SK-N-SH treated with all-trans-retinoic acid at 6 μM for 48 hours (cell line): ENCODE results near the gene MKI67.

Experiments used
- ARNTL ChIP-seq: fragments of 450-650 bp; formaldehyde crosslinking; IDR thresholded peaks from 2 replicates; pipeline ENCODE4 v1.5.0; 2020; ENCODE audit warnings: low read depth, mild to moderate bottlenecking, moderate library complexity, borderline replicate concordance
- PPARA ChIP-seq: fragments of 250-450 bp; sonication (Bioruptor Pico); IDR thresholded peaks from 2 replicates; pipeline ENCODE4 v1.5.0; 2020; ENCODE audit warnings: mild to moderate bottlenecking, borderline replicate concordance
- TOX ChIP-seq: fragments of 250-450 bp; sonication (Bioruptor Pico); IDR thresholded peaks from 2 replicates; pipeline ENCODE4 v1.8.0; 2021; ENCODE audit warnings: mild to moderate bottlenecking, moderate library complexity, borderline replicate concordance
- ZFP3 ChIP-seq: fragments of 250-450 bp; sonication (Bioruptor Pico); IDR thresholded peaks from 2 replicates; pipeline ENCODE4 v1.5.0; 2020; ENCODE audit warnings: mild to moderate bottlenecking, moderate library complexity
- ZFP30 ChIP-seq: fragments of 450-650 bp; formaldehyde crosslinking; IDR thresholded peaks from 2 replicates; pipeline ENCODE4 v1.5.0; 2022; ENCODE audit warnings: mild to moderate bottlenecking, moderate library complexity
- ZNF8 ChIP-seq: fragments of 450-650 bp; formaldehyde crosslinking; IDR thresholded peaks from 2 replicates; pipeline ENCODE4 v1.5.0; 2020; ENCODE audit warnings: mild to moderate bottlenecking, moderate library complexity
- TF ChIP-seq, protein P1 (sequence below): fragments of 250-450 bp; sonication (Bioruptor Pico); IDR thresholded peaks from 2 replicates; pipeline ENCODE4 v1.5.0; 2020; ENCODE audit warnings: mild to moderate bottlenecking, moderate library complexity
- TF ChIP-seq, protein P2 (sequence below): fragments of 250-450 bp; sonication (Bioruptor Pico); IDR thresholded peaks from 2 replicates; pipeline ENCODE4 v1.5.1; 2020; ENCODE audit warnings: low read depth, mild to moderate bottlenecking, moderate library complexity
- TF ChIP-seq, protein P3 (sequence below): fragments of 250-450 bp; sonication (Bioruptor Pico); IDR thresholded peaks from 2 replicates; pipeline ENCODE4 v1.8.0; 2020; ENCODE audit warnings: mild to moderate bottlenecking, moderate library complexity, borderline replicate concordance

DNA sequence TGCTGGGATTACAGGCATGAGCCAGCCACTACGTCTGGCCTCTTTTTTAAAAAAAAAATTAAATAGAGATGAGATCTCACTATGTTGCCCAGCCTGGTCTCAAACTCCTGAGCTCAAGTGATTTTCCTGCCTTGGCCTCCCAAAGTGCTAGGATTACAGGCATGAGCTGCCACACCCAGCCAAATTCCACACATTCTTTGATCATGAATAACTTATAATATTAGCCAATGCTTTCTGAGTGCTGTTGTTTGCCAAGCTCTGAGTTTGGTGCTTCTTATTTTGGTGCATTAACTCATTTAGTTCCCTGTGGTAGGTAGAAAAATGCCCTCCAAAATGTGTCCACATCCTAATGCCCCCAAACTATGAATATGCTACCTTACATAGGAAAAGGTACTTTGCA lies 47.2 kb upstream of the MKI67 start:
- TF ChIP-seq TOX (CRISPR knock-in tag): no peak
- TF ChIP-seq, protein P1, sequence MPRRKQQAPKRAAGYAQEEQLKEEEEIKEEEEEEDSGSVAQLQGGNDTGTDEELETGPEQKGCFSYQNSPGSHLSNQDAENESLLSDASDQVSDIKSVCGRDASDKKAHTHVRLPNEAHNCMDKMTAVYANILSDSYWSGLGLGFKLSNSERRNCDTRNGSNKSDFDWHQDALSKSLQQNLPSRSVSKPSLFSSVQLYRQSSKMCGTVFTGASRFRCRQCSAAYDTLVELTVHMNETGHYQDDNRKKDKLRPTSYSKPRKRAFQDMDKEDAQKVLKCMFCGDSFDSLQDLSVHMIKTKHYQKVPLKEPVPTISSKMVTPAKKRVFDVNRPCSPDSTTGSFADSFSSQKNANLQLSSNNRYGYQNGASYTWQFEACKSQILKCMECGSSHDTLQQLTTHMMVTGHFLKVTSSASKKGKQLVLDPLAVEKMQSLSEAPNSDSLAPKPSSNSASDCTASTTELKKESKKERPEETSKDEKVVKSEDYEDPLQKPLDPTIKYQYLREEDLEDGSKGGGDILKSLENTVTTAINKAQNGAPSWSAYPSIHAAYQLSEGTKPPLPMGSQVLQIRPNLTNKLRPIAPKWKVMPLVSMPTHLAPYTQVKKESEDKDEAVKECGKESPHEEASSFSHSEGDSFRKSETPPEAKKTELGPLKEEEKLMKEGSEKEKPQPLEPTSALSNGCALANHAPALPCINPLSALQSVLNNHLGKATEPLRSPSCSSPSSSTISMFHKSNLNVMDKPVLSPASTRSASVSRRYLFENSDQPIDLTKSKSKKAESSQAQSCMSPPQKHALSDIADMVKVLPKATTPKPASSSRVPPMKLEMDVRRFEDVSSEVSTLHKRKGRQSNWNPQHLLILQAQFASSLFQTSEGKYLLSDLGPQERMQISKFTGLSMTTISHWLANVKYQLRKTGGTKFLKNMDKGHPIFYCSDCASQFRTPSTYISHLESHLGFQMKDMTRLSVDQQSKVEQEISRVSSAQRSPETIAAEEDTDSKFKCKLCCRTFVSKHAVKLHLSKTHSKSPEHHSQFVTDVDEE (CRISPR knock-in tag): no peak
- no peak for TF ChIP-seq ZFP30 (CRISPR knock-in tag)
- no peak for TF ChIP-seq ARNTL (CRISPR knock-in tag)
- TF ChIP-seq, protein P2, sequence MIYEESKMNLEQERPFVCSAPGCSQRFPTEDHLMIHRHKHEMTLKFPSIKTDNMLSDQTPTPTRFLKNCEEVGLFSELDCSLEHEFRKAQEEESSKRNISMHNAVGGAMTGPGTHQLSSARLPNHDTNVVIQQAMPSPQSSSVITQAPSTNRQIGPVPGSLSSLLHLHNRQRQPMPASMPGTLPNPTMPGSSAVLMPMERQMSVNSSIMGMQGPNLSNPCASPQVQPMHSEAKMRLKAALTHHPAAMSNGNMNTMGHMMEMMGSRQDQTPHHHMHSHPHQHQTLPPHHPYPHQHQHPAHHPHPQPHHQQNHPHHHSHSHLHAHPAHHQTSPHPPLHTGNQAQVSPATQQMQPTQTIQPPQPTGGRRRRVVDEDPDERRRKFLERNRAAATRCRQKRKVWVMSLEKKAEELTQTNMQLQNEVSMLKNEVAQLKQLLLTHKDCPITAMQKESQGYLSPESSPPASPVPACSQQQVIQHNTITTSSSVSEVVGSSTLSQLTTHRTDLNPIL (CRISPR knock-in tag): no peak
- TF ChIP-seq ZFP3 (CRISPR knock-in tag): no peak
- no peak for TF ChIP-seq ZNF8 (CRISPR knock-in tag)
- TF ChIP-seq, protein P3, sequence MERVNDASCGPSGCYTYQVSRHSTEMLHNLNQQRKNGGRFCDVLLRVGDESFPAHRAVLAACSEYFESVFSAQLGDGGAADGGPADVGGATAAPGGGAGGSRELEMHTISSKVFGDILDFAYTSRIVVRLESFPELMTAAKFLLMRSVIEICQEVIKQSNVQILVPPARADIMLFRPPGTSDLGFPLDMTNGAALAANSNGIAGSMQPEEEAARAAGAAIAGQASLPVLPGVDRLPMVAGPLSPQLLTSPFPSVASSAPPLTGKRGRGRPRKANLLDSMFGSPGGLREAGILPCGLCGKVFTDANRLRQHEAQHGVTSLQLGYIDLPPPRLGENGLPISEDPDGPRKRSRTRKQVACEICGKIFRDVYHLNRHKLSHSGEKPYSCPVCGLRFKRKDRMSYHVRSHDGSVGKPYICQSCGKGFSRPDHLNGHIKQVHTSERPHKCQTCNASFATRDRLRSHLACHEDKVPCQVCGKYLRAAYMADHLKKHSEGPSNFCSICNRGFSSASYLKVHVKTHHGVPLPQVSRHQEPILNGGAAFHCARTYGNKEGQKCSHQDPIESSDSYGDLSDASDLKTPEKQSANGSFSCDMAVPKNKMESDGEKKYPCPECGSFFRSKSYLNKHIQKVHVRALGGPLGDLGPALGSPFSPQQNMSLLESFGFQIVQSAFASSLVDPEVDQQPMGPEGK (CRISPR knock-in tag): no peak
- no peak for TF ChIP-seq PPARA (CRISPR knock-in tag)
